Subcutaneous abdominal adipose tissue (tissue), 5 donors: ENCODE data around the gene OXCT2.
"Not testable (repeated sequence)": the region's sequence is repeated elsewhere in the genome, so short reads cannot be mapped to it uniquely, and the experiment has no call there.

Source experiments
- H3K27ac ChIP-seq: one replicate; pipeline ENCODE4 v1.7.0; 2013; ENCODE audit warnings: low read depth, mild to moderate bottlenecking, inconsistent platforms, low read length, moderate library complexity
- H3K27me3 ChIP-seq, 5 donors: one replicate each; pipeline ENCODE4 v1.7.0; 2013; ENCODE audit warnings: low read length in 5 of 5, inconsistent platforms in 1 of 5; ENCODE audit not compliant: control insufficient read depth in 5 of 5, insufficient read depth in 4 of 5
- H3K36me3 ChIP-seq, 5 donors: one replicate each; pipeline ENCODE4 v1.7.0; 2013; ENCODE audit warnings: low read length in 5 of 5; ENCODE audit not compliant: control insufficient read depth in 5 of 5, insufficient read depth in 5 of 5
- H3K4me1 ChIP-seq, 5 donors: one replicate each; pipeline ENCODE4 v1.7.0; 2013; ENCODE audit warnings: low read length in 5 of 5, mild to moderate bottlenecking in 3 of 5, moderate library complexity in 1 of 5; ENCODE audit not compliant: control insufficient read depth in 5 of 5, insufficient read depth in 5 of 5
- H3K4me3 ChIP-seq, 5 donors: one replicate each; pipeline ENCODE4 v1.7.0; 2013; ENCODE audit warnings: low read length in 5 of 5, low read depth in 1 of 5
- H3K9ac ChIP-seq, 5 donors: one replicate each; pipeline ENCODE4 v1.7.0; 2013; ENCODE audit warnings: low read length in 5 of 5, mild to moderate bottlenecking in 4 of 5, moderate library complexity in 3 of 5
- H3K9me3 ChIP-seq, 5 donors: one replicate each; pipeline ENCODE4 v1.7.0; 2013; ENCODE audit warnings: low read length in 5 of 5; ENCODE audit not compliant: control insufficient read depth in 5 of 5
- donor health status: healthy.
- donor health status: healthy.
- donor health status: healthy.
- donor health status: healthy.
- donor health status: healthy.

Gene OXCT2

GRCh38 chr1:39763619-39764374 is 7.4 kb downstream of the OXCT2 start:
- not testable (repeated sequence) for H3K9me3 ChIP-seq, H3K27me3 ChIP-seq

GRCh38 chr1:39762550-39763540 is 8.3 kb downstream of the OXCT2 start:
- no peaks in the 10 kb centered on the region for H3K27me3 ChIP-seq

More at GRCh38 chr1:39763619-39764374, 7.4 kb downstream of the OXCT2 start:
- not testable (repeated sequence) for H3K27ac ChIP-seq, H3K4me1 ChIP-seq, H3K4me3 ChIP-seq, H3K9ac ChIP-seq
- peaks cover 0 to 20% (median 16%) of the 10 kb centered on the region in 5 donors for H3K36me3 ChIP-seq

DNA sequence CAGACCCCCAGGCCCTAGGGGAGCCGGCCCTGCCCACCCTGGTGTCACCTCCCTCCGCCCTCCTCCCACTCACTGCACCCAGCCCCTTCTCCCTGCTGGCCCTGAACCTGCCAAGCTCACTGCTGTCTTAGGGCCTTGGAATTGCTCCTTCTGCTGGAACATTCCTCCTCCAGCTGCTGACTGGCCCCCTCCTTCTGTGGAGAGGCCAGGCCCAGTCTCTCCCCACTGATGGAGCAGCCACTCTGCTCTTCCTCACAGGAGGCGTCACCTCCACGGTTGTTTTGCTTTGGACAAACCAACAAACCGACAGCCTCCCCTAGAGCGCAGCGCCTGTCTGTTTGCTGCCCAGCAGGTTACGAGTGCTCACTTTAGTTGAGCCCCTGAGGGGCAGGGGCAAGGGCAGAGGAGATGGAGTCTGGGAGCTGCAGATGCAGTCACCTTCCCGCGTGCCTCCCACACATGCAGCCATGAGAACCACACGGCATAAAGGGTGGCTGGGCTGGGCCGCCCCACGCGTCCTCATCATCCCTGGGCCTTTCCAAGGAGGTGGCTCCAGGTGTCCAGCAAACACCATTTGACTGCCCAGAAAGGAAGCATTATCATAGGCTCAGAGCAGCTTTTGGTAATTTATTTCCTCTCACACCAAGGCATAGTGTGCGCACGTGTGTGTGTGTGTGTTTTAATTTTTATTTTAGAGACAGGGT is 9.4 kb downstream of the OXCT2 start:
- Histone ChIP-seq H3K36me3 (peaks cover 4 to 39% (median 34%) of the 10 kb centered on the region in 5 donors), H3K9me3 (no peaks in the 10 kb centered on the region), H3K9ac (no peak overlapping the region), H3K4me1 (no peaks in the 10 kb centered on the region), H3K4me3 (no peak overlapping the region), H3K27me3 (no peaks in the 10 kb centered on the region), H3K27ac (no peak overlapping the region)

More at GRCh38 chr1:39762550-39763540, 8.3 kb downstream of the OXCT2 start:
- Histone ChIP-seq H3K36me3 (peaks cover 0 to 29% (median 24%) of the 10 kb centered on the region in 5 donors), H3K9ac (no peak overlapping the region), H3K27ac (no peak overlapping the region), H3K4me3 (no peak overlapping the region), H3K9me3 (no peaks in the 10 kb centered on the region), H3K4me1 (no peaks in the 10 kb centered on the region)

DNA sequence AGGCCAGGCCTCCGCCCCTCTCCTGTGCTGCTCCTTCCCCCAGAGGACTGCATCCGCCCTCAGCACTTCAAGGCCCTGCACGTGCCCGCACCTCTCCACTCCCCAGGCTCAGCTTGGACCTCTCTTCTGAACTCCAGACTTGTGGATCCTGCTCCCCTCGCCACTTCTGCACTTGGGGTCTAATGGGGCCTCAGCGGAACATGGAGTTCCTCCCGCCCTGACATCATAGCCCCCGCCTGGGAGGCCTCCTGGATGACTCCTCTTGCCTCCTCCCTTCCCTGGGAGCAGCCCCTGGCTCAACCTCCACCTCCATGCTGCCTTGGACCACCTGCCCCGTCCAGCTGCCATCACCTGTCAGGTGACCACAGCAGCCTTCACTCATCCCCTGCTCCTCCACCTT is 10.1 kb downstream of the OXCT2 start:
- H3K4me3 ChIP-seq = no peak overlapping the region
- no peaks in the 10 kb centered on the region for H3K27me3 ChIP-seq
- no peaks in the 10 kb centered on the region for H3K4me1 ChIP-seq
- peaks cover 4 to 45% (median 38%) of the 10 kb centered on the region in 5 donors for H3K36me3 ChIP-seq
- H3K27ac ChIP-seq = no peak overlapping the region
- no peaks in the 10 kb centered on the region for H3K9me3 ChIP-seq
- no peak overlapping the region for H3K9ac ChIP-seq

GRCh38 chr1:39760074-39761008 is 10.8 kb downstream of the OXCT2 start:
- no peaks in the 10 kb centered on the region for H3K9me3 ChIP-seq
- H3K27me3 ChIP-seq = no peaks in the 10 kb centered on the region
- H3K27ac ChIP-seq = no peak overlapping the region
- no peaks in the 10 kb centered on the region for H3K4me1 ChIP-seq
- H3K36me3 ChIP-seq = peaks cover 4 to 52% (median 45%) of the 10 kb centered on the region in 5 donors
- H3K9ac ChIP-seq = no peak overlapping the region
- no peak overlapping the region for H3K4me3 ChIP-seq

- Histone ChIP-seq H3K9ac (no peak overlapping the region), H3K27ac (no peak overlapping the region), H3K36me3 (peaks cover 4 to 61% (median 54%) of the 10 kb centered on the region in 5 donors), H3K9me3 (no peaks in the 10 kb centered on the region), H3K4me1 (no peaks in the 10 kb centered on the region), H3K27me3 (no peaks in the 10 kb centered on the region), H3K4me3 (no peak overlapping the region)
These were observed 11.8 kb downstream of the OXCT2 start for GRCh38 chr1:39759436-39759726.

DNA sequence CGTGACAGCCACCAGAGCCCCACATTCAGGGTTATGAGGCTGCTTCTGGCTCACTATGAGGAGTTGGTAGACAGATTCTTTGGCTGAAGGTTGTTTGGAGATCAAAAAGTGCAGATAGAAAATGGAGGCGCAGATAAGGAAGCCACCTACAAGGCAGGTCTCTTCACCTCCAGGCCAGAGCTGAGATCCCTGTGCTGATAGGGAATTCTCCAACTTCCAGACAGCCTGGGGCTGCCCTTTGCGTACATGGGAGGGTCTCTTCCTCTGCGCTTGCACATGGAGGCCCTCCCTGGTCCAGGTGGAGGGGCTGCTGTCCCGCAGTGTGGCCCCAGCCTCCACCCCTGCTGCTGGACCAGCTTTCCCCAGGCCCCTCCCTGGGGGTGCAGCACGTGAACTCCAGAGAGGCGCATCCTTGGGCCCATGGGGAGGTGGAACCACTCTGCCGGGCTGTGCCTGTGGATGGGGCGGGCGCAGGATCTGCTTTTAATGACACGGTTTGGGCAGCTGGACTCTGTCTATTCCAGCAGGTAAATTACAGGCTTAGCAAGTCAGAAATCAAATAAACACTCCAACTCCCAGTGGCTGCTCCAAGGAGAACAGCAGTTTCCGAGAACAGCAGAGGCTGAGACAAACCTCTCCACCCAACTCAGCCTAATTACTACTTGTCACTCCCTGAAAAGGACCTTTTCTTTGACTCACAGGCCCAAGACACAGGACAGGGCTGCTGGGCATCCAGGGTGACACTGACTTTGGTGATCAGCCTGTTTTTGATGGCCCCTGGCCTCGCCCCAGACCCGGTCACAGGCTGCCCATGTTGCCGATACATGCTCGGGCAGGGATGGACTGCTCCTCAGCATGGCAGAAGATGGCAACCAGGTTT is 12.4 kb downstream of the OXCT2 start:
- Histone ChIP-seq H3K27me3 (no peaks in the 10 kb centered on the region), H3K36me3 (peaks cover 4 to 67% (median 60%) of the 10 kb centered on the region in 5 donors), H3K9ac (no peak overlapping the region), H3K27ac (no peak overlapping the region), H3K4me3 (no peak overlapping the region), H3K9me3 (no peaks in the 10 kb centered on the region), H3K4me1 (no peaks in the 10 kb centered on the region)

DNA sequence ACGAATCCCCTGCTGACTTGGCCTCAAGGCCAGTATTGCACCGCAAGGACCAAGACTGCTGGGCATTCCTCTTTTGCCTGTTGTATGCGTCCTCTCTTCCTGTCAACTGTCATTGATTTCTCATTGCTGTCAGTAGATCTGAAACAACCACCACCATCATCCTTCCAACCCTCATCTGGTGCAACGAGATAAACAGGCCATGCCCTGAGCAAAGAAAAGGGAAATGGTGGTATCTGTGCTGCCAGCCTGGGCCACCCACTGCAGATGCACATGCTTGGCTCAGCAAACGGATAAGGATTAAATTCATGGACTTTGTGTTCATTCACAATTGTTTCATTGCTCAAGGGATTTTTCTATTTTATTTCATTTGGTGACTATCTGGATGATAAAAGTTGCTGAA is 13.6 kb downstream of the OXCT2 start:
- Histone ChIP-seq H3K36me3 (peaks cover 4 to 80% (median 70%) of the 10 kb centered on the region in 5 donors), H3K27me3 (no peaks in the 10 kb centered on the region), H3K9me3 (no peaks in the 10 kb centered on the region), H3K4me1 (no peaks in the 10 kb centered on the region), H3K27ac (no peak overlapping the region), H3K9ac (no peak overlapping the region), H3K4me3 (no peak overlapping the region)
